NCI-H2196 (cell line): ENCODE data around the gene SGTA.
"Not testable (repeated sequence)": the region's sequence is repeated elsewhere in the genome, so short reads cannot be mapped to it uniquely, and the experiment has no call there.

ENCODE experiments used
- DNase-seq: peaks from one replicate; lab custom pipeline; 2025; ENCODE audit not compliant: unreplicated experiment; lab: John Stamatoyannopoulos, UW

The SGTA gene

GRCh38 chr19:2714531-2715269 lies 68.4 kb downstream of the SGTA start:
- DNase-seq: no peak

GRCh38 chr19:2714102-2714501 lies 69.0 kb downstream of the SGTA start:
- not testable (repeated sequence) for DNase-seq

GRCh38 chr19:2713170-2713569 lies 69.9 kb downstream of the SGTA start:
- not testable (repeated sequence) for DNase-seq

- DNase-seq: no peak
These were observed 71.2 kb downstream of the SGTA start for GRCh38 chr19:2711875-2712205.

GRCh38 chr19:2711172-2711874 lies 71.8 kb downstream of the SGTA start:
- DNase-seq: no peak

- DNase-seq: no peak
These were observed 76.8 kb downstream of the SGTA start for GRCh38 chr19:2706251-2706650.
